Measurements from ENCODE around the gene CDC34. TPM values are rescaled to one million over a fixed set of nuclear protein-coding genes. Genes with fewer than 3 reads are reported as not detected.

Gene CDC34
- total RNA-seq, 1 donor from 2014 or later = 40.0 TPM

DNA sequence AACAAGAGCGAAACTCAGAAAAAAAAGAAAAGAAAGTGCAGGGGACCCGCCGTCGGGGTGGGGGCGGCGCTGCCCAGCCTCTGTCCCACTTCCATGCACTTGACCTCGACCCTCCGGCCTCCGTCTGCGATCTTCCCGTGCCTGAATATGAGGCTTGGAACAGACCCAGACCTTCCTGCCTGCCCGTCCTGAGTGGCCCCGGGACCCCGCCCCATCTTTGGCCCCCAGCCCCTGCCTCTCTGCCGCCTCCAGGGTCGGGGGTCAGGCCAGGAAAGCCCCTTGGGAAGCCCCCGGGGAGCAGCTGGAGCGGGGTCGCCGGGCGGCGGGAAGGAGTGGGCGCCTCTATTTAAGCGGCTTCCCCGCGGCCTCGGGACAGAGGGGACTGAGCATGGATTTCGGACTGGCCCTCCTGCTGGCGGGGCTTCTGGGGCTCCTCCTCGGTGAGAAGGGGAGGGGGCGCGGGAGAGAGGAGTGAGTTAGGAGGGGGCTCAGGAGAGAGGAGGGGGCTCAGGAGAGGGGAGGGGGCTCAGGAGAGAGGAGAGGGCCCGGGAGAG is 35.4 kb upstream of the CDC34 start, which contains the start of gene MADCAM1:
Gene MADCAM1, plus strand, starts transcription at position 375 of the 554 bp plus-strand sequence. Its CDS starts 14 bp downstream, at position 389.
- Histone ChIP-seq H3K9me3 (no peaks in the 10 kb centered on the region), H3K27ac (no peak within 1 kb of the TSS), H3K27me3 (ENCODE audit: low read depth) (peaks cover 36% of the 10 kb centered on the region), H3K36me3 (no peaks in the 10 kb centered on the region), H3K4me1 (no peaks in the 10 kb centered on the region), H3K4me3 (no peak within 1 kb of the TSS)
- DNase-seq = no peak
- intact Hi-C loops (cut with DNase I) = no loop called here
- no peak for ATAC-seq
- TF ChIP-seq, protein P1, sequence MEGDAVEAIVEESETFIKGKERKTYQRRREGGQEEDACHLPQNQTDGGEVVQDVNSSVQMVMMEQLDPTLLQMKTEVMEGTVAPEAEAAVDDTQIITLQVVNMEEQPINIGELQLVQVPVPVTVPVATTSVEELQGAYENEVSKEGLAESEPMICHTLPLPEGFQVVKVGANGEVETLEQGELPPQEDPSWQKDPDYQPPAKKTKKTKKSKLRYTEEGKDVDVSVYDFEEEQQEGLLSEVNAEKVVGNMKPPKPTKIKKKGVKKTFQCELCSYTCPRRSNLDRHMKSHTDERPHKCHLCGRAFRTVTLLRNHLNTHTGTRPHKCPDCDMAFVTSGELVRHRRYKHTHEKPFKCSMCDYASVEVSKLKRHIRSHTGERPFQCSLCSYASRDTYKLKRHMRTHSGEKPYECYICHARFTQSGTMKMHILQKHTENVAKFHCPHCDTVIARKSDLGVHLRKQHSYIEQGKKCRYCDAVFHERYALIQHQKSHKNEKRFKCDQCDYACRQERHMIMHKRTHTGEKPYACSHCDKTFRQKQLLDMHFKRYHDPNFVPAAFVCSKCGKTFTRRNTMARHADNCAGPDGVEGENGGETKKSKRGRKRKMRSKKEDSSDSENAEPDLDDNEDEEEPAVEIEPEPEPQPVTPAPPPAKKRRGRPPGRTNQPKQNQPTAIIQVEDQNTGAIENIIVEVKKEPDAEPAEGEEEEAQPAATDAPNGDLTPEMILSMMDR (IDR thresholded peaks at IDR 0.05) = no peak

DNA sequence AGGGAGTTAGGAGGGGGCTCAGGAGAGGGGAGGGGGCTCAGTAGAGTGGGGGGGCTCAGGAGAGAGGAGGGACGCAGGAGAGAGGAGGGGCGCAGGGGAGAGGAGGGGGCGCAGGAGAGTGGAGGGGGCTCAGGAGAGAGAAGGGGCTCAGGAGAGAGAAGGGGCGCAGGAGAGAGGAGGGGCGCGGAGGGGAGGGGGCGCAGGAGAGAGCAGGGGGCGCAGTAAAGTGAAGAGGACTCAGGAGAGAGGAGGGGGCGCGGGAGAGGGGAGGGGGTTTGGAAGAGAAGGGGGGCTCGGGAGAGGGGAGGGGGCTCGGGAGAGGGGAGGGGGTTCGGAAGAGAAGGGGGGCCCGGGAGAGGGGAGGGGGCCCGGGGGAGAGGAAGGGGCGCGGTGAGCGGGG is 34.6 kb upstream of the CDC34 start:
- ATAC-seq (no peak), DNase-seq (no peak)
- TF ChIP-seq, protein P1 (IDR thresholded peaks at IDR 0.05) = no peak
- Histone ChIP-seq H3K9me3 (no peaks in the 10 kb centered on the region), H3K27ac (no peak overlapping the region), H3K27me3 (ENCODE audit: low read depth) (peaks cover 36% of the 10 kb centered on the region), H3K36me3 (no peaks in the 10 kb centered on the region), H3K4me3 (no peak overlapping the region), H3K4me1 (no peaks in the 10 kb centered on the region)
- intact Hi-C loops (cut with DNase I) = no loop called here

DNA sequence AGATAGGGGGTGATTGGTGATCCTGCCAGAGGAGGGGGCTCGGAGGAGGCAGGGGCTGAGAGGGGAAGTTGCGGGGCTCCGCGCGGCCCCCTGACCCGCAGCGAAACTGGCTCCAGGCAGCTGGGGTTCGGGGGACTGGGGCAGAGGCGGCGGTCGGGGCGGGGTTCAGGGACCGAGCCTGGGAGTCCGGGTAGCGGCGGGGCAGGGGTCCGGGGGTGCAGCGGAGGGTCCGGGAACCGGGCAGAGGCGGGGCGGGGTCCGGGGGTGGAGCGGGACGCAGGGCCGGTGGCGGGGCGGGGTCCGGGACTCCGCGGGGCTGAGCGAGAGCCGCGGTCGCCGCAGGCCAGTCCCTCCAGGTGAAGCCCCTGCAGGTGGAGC is 34.1 kb upstream of the CDC34 start:
- Histone ChIP-seq H3K4me3 (no peak overlapping the region), H3K27me3 (ENCODE audit: low read depth) (peaks cover 36% of the 10 kb centered on the region), H3K27ac (no peak overlapping the region), H3K9me3 (no peaks in the 10 kb centered on the region), H3K4me1 (no peaks in the 10 kb centered on the region), H3K36me3 (no peaks in the 10 kb centered on the region)
- ATAC-seq = no peak
- intact Hi-C loops (cut with DNase I) = no loop called here
- TF ChIP-seq, protein P1 (IDR thresholded peaks at IDR 0.05) = no peak
- DNase-seq = no peak

DNA sequence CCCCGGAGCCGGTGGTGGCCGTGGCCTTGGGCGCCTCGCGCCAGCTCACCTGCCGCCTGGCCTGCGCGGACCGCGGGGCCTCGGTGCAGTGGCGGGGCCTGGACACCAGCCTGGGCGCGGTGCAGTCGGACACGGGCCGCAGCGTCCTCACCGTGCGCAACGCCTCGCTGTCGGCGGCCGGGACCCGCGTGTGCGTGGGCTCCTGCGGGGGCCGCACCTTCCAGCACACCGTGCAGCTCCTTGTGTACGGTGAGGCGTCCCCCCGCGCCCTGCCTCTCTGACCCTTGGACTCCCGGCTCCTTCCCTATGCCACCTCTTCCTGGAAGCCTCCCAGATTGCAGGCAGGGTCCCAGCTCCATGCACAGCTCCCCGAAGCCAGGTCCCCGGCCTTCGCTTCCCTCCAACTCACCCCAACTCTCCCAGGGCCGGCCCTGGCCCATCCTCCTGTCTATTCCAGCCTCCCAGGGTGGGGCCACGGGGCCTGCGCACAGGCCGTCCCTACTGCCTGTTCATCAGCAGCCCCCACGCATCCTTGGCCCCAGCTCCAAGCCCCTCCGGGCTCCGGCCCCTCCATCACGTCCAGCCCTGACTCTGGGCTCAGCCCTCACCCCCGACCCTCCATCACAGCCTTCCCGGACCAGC is 33.6 kb upstream of the CDC34 start:
- TF ChIP-seq, protein P1 (IDR thresholded peaks at IDR 0.05) = no peak
- peaks cover 36% of the 10 kb centered on the region for H3K27me3 ChIP-seq (ENCODE audit: low read depth)
- no peak overlapping the region for H3K4me3 ChIP-seq
- DNase-seq (peak; percentile 44), ATAC-seq (peak; percentile 2 to 15)
- no peaks in the 10 kb centered on the region for H3K4me1 ChIP-seq
- no peak overlapping the region for H3K27ac ChIP-seq
- intact Hi-C loops (cut with DNase I) = no loop called here
- H3K36me3 ChIP-seq = no peaks in the 10 kb centered on the region
- no peaks in the 10 kb centered on the region for H3K9me3 ChIP-seq

DNA sequence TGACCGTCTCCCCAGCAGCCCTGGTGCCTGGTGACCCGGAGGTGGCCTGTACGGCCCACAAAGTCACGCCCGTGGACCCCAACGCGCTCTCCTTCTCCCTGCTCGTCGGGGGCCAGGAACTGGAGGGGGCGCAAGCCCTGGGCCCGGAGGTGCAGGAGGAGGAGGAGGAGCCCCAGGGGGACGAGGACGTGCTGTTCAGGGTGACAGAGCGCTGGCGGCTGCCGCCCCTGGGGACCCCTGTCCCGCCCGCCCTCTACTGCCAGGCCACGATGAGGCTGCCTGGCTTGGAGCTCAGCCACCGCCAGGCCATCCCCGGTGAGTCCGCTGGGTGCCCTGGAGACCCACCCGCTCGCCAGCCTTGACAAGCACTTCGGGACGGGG is 33.1 kb upstream of the CDC34 start:
- no peaks in the 10 kb centered on the region for H3K9me3 ChIP-seq
- DNase-seq = no peak
- no peaks in the 10 kb centered on the region for H3K36me3 ChIP-seq
- no peak for ATAC-seq
- TF ChIP-seq, protein P1 (IDR thresholded peaks at IDR 0.05) = no peak
- peaks cover 36% of the 10 kb centered on the region for H3K27me3 ChIP-seq (ENCODE audit: low read depth)
- H3K4me3 ChIP-seq = no peak overlapping the region
- no peaks in the 10 kb centered on the region for H3K4me1 ChIP-seq
- no peak overlapping the region for H3K27ac ChIP-seq
- intact Hi-C loops (cut with DNase I) = no loop called here

All from lower lobe of right lung (tissue), 2 donors.